GM11168 (cell line): ENCODE measurements around the gene ASPHD1.
"Not testable (repeated sequence)": the region's sequence is repeated elsewhere in the genome, so short reads cannot be mapped to it uniquely, and the experiment has no call there.

Experiments
- in situ Hi-C: fragments of 300-500 bp; cut with MboI; formaldehyde crosslinking; loops from one replicate; pipeline ENCODE4 v1.12.0; 2022; ENCODE audit warnings: low sequenced_read_pairs; ENCODE audit not compliant: unreplicated experiment

The ASPHD1 gene

GRCh38 chr16:29927070-29927905 lies 27.0 kb downstream of the ASPHD1 start:
- in situ Hi-C loops: no loop called here

- in situ Hi-C loops: not testable (repeated sequence)
These were observed 31.5 kb downstream of the ASPHD1 start for GRCh38 chr16:29931750-29932149.

DNA sequence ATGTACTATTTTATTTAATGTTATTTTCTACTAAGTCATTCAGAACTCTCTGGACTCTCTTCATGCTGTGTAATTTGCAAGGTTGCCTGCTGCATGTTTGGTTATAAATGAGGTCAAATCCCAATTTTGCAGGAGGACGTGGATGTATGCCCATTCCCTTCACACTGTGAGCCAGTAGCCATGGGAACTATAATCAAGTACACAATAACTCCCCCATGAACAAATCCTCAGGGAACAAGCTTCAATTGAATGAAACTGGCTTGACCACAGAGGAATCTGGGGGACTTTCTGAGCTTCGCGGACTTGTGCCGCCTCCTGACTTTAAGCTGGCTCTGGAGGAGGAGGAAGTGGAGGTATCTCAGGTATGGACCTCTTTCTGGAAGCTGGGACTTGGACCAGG lies 40.4 kb downstream of the ASPHD1 start:
- in situ Hi-C loops: no loop called here

DNA sequence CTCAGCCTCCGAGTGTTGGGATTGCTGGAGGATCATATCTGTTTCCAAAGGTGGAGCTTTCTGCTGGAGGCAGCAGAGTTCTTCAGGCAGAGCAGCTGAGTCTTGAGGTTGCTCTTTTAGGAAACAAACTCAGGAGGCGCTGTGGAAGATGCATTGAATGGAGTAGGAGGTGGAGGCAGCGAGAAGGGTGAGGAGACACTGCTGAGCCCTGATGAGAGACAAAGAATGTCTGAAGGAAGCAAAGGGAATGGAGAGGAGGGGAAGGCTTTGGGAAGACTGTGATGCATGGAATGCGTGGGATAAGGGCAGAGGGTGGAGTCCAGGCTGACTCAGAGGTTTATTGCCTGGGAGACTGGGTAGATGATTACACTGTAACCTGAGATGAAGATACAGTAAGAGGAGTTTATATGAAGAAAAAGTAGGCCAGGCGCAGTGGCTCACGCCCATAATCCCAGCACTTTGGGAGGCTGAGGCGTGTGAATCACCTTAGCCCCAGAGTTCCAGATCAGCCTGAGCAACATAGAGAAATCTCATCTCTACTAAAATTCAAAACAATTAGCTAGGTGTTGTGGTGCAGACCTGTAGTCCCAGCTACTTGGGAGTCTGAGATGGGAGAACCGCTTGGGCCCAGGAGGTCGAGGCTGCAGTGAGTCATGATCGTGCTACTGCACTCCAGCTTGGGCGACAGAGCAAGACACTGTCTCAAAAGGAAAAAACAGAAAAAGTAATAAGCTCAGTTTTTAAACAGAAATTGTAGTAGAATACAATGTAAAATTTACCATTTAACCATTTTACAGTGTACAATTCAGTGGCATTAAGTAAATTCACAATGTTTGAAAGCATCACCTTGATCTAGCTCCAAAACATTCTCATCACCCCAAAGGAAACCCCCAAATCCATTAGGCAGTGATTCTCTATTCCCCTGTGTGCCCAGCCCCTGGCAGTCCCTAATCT lies 43.8 kb downstream of the ASPHD1 start:
- in situ Hi-C loops: no loop called here

- in situ Hi-C loops: no loop called here
These were observed 47.6 kb downstream of the ASPHD1 start for GRCh38 chr16:29947897-29948296.

DNA sequence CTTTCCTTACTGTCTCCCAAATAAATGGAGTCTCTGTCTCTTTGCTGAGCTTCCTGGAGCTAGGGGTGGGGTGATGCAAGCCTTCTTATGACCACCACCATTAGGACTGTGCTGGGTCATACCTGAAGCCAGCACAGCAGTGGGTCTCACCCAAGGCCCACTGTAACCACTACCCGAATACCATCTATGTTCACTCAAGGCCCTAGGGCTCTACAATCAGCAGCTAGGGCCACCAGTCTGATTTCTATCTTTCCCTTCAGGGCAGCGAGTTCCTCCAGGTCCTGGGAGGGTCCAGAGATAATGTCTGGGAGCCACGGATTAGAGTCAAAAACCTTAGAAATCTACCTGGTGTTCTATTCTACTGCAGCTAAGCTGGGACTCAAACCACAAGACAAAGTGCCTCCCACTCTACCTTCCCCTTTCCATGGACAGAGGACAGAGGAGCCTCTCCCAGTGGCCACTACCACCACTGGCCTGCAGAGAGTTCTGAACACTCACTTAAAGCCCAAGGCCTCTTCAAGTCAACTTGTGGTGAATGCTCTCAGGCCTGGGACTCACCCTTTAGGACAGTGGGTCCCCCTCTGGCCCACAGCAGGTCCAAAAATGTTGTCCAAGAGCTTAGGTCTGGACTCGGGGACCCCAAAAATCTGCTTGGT lies 50.6 kb downstream of the ASPHD1 start:
- in situ Hi-C loops: no loop called here

GRCh38 chr16:29951625-29952365 lies 51.5 kb downstream of the ASPHD1 start:
- in situ Hi-C loops: no loop called here
